Activated B cell treated with CpG ODN at 0.5 μM for 24 hours (primary cell): ENCODE results near the gene CHN1. TPM values are rescaled to one million over a fixed set of nuclear protein-coding genes. Genes with fewer than 3 reads are reported as not detected.

Experiments
- ATAC-seq: fragments of 200-7000 bp; cut with Tn5 transposase; one replicate; pipeline ENCODE4 v1.10.0; 2021; ENCODE audit warnings: low read depth, mild to moderate bottlenecking, moderate library complexity
- CTCF ChIA-PET: fragments of 350-600 bp; sonication (Branson Sonifier 250); formaldehyde crosslinking; loops from one replicate; lab custom pipeline; 2021; ENCODE audit warnings: antibody characterized with exemption; lab: Charles Lee
- POLR2A ChIA-PET: fragments of 350-600 bp; sonication (Branson Sonifier 250); formaldehyde crosslinking; loops from one replicate; lab custom pipeline; 2021; ENCODE audit warnings: antibody characterized with exemption; lab: Charles Lee
- DNase-seq: peaks from one replicate; pipeline ENCODE4 v3.0.0; 2022
- H3K27ac Mint-ChIP-seq: one replicate; pipeline ENCODE4 v1.8.0; 2020; ENCODE audit warnings: mixed read lengths
- H3K27me3 Mint-ChIP-seq: one replicate; pipeline ENCODE4 v1.8.0; 2021; ENCODE audit warnings: mixed read lengths
- H3K36me3 Mint-ChIP-seq: one replicate; pipeline ENCODE4 v1.8.0; 2021; ENCODE audit warnings: low read depth, mixed read lengths
- H3K4me1 Mint-ChIP-seq: one replicate; pipeline ENCODE4 v1.8.0; 2021; ENCODE audit warnings: mixed read lengths
- H3K4me3 Mint-ChIP-seq: one replicate; pipeline ENCODE4 v1.8.0; 2020; ENCODE audit warnings: mild to moderate bottlenecking, mixed read lengths
- H3K9me3 Mint-ChIP-seq: one replicate; pipeline ENCODE4 v1.8.0; 2020; ENCODE audit warnings: mixed read lengths
- intact Hi-C: fragments of 100-400 bp; cut with micrococcal nuclease; formaldehyde crosslinking; loops from one replicate; pipeline ENCODE4 v1.15.1; 2024
- total RNA-seq: library from RNA; stranded (reverse); gene quantifications from 2 replicates; pipeline ENCODE4 v1.2.3, GENCODE V29; 2022
- TF ChIP-seq, protein P1 (sequence below): fragments of 200-600 bp; IDR thresholded peaks from one replicate; pipeline ENCODE4 v1.8.0; 2022; ENCODE audit warnings: antibody characterized with exemption, mild to moderate bottlenecking

The CHN1 gene
- total RNA-seq, 1 donor from 2014 or later = 0.80 TPM

DNA sequence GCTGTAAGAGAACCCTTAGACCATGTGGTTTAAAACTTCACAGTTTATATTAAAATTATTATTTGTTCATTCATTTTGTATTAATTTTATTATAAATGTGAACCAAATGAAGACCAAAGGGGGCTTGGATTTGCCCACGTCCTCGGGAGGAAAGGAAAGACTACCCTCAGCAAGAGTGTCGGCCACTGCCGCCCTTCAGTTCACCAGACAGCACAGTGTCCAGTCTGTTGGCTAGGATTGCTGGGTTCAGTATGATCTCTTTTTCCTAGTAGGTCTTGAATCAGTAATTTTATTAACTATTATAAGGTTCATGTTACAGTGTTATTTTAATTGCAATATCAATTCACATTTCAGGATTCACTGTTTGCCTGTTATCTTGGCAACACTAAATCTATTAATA is 162.7 kb downstream of the CHN1 start:
- intact Hi-C loops = no loop called here
- Mint-ChIP-seq H3K27ac (no peak overlapping the region), H3K9me3 (no peaks in the 10 kb centered on the region), H3K4me3 (no peak overlapping the region), H3K36me3 (no peaks in the 10 kb centered on the region), H3K27me3 (peaks cover 7% of the 10 kb centered on the region), H3K4me1 (no peaks in the 10 kb centered on the region)
- no peak for ATAC-seq
- DNase-seq = no peak
- TF ChIP-seq, protein P1, sequence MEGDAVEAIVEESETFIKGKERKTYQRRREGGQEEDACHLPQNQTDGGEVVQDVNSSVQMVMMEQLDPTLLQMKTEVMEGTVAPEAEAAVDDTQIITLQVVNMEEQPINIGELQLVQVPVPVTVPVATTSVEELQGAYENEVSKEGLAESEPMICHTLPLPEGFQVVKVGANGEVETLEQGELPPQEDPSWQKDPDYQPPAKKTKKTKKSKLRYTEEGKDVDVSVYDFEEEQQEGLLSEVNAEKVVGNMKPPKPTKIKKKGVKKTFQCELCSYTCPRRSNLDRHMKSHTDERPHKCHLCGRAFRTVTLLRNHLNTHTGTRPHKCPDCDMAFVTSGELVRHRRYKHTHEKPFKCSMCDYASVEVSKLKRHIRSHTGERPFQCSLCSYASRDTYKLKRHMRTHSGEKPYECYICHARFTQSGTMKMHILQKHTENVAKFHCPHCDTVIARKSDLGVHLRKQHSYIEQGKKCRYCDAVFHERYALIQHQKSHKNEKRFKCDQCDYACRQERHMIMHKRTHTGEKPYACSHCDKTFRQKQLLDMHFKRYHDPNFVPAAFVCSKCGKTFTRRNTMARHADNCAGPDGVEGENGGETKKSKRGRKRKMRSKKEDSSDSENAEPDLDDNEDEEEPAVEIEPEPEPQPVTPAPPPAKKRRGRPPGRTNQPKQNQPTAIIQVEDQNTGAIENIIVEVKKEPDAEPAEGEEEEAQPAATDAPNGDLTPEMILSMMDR = no peak
- ChIA-PET POLR2A (no interaction called here), CTCF (no interaction called here)

DNA sequence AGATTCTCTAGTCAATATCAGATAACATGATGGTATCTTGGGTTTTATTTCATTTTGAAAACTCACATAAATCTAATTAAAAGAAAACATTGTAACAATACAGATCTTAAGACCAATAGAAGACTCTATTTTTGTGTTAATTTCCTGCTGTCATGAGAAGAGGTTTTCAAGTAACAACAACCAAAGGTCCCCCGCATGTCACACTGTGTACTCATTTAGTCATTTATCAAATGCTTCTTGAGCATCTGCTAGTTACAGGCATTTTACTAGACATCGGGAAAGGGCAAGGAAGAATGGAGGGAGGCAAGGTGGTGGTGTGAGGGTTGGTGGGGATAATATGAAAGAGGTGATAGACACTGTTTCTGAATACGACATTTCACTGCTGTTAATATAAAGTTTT is 163.2 kb downstream of the CHN1 start:
- no peaks in the 10 kb centered on the region for H3K4me1 Mint-ChIP-seq
- H3K4me3 Mint-ChIP-seq = no peak overlapping the region
- H3K27me3 Mint-ChIP-seq = peaks cover 5% of the 10 kb centered on the region
- ATAC-seq (no peak), DNase-seq (no peak)
- ChIA-PET POLR2A (no interaction called here), CTCF (no interaction called here)
- H3K27ac Mint-ChIP-seq = no peak overlapping the region
- TF ChIP-seq, protein P1 = no peak
- intact Hi-C loops = no loop called here
- H3K9me3 Mint-ChIP-seq = no peaks in the 10 kb centered on the region
- H3K36me3 Mint-ChIP-seq = no peaks in the 10 kb centered on the region

DNA sequence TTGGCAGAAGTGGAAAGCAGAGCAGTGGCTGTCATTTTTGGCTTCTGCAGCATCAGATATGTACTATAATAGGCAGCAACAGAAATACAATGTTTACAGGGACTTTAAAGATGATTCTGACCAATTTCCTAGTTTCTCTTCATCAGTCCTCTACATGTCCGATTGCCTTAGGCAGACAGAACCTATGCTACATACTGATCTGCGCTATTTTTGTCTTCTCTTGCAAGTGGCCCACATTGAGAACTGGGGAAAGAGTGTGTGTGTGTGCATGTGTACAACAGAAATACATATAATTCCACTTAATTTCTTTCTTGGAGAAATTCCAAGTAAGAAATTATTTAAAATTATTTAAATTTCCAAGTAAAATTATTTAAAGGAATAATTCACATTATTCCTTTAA is 163.8 kb downstream of the CHN1 start:
- Mint-ChIP-seq H3K36me3 (no peaks in the 10 kb centered on the region), H3K27ac (no peak overlapping the region), H3K27me3 (peaks cover 7% of the 10 kb centered on the region), H3K4me1 (no peaks in the 10 kb centered on the region), H3K9me3 (no peaks in the 10 kb centered on the region), H3K4me3 (no peak overlapping the region)
- ATAC-seq (no peak), DNase-seq (no peak)
- ChIA-PET POLR2A (no interaction called here), CTCF (no interaction called here)
- intact Hi-C loops = no loop called here
- TF ChIP-seq, protein P1 = no peak

DNA sequence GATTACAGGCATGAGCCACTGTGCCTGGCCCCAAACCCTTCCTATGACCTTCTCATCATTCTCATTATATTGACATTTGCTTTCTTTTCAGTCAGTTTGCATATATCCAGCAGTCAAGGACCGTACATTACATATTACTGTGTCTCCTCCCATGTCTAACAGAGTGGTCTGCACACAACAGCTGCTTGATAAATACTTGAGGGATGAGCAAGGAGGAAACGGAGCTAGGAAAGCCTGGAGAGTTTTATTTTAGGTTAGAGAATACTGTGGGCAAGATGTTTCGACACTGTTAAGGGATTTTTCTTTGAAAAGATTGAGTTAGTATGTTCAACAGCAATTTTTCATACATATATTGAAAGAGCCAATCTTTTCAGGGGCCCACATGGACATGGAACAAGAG is 164.7 kb downstream of the CHN1 start:
- no peaks in the 10 kb centered on the region for H3K36me3 Mint-ChIP-seq
- CTCF ChIA-PET = no interaction called here
- TF ChIP-seq, protein P1 = no peak
- DNase-seq (no peak), ATAC-seq (no peak)
- intact Hi-C loops = no loop called here
- no peaks in the 10 kb centered on the region for H3K4me1 Mint-ChIP-seq
- no peaks in the 10 kb centered on the region for H3K9me3 Mint-ChIP-seq
- H3K27ac Mint-ChIP-seq = no peak overlapping the region
- H3K27me3 Mint-ChIP-seq = peaks cover 8% of the 10 kb centered on the region
- H3K4me3 Mint-ChIP-seq = no peak overlapping the region
- POLR2A ChIA-PET = interaction anchor here (0.6 kb wide), 1 partner anchor 42 kb away, joined by 3 read pairs; no protein-coding TSS in a partner anchor

DNA sequence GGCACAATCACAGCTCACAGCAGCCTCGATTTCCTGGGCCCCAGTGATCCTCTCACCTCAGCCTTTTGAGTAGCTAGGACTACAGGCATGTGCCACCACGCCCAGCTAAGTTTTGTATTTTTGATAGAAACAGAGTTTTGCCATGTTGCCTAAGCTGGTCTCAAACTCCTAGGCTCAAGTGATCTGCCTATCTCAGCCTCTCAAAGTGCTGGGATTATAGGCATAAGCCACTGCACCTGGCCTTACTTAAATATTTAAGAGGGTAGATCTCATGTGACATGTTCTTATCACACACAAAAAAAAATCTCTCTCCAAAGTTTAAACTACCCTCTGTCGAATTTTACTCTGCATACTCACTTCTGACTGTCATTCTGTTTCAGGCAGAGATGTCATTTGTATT is 165.5 kb downstream of the CHN1 start:
- POLR2A ChIA-PET = no interaction called here
- no peaks in the 10 kb centered on the region for H3K9me3 Mint-ChIP-seq
- no peak overlapping the region for H3K27ac Mint-ChIP-seq
- TF ChIP-seq, protein P1 = no peak
- H3K27me3 Mint-ChIP-seq = peaks cover 8% of the 10 kb centered on the region
- intact Hi-C loops = no loop called here
- ATAC-seq (no peak), DNase-seq (no peak)
- no peak overlapping the region for H3K4me3 Mint-ChIP-seq
- H3K36me3 Mint-ChIP-seq = no peaks in the 10 kb centered on the region
- CTCF ChIA-PET = no interaction called here
- no peaks in the 10 kb centered on the region for H3K4me1 Mint-ChIP-seq
